Measurements from ENCODE around the gene HHLA2.
"Not testable (repeated sequence)": the region's sequence is repeated elsewhere in the genome, so short reads cannot be mapped to it uniquely, and the experiment has no call there.

HHLA2 gene, protein sequence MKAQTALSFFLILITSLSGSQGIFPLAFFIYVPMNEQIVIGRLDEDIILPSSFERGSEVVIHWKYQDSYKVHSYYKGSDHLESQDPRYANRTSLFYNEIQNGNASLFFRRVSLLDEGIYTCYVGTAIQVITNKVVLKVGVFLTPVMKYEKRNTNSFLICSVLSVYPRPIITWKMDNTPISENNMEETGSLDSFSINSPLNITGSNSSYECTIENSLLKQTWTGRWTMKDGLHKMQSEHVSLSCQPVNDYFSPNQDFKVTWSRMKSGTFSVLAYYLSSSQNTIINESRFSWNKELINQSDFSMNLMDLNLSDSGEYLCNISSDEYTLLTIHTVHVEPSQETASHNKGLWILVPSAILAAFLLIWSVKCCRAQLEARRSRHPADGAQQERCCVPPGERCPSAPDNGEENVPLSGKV

DNA sequence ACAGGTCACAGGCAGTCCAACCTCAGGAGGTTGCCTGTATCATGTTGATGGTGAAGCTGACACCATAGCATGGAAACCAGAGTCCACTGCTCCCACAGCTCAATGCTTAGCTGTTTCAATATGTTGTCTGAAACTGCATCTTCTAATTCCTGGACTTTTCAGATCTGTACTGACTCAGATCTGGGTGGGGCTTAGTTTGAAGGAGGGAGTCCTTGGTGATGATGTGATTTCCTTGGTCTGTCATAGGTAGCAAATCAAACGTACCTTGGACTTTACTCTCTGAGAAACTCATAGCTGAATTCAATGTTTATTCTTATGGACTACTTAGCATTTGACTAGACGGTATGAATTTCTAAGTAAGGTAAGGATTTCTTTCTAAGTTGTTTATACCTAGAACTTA lies at the start of gene HHLA2:
HHLA2 (plus strand) TSS at position 310 of the 400 bp plus-strand sequence. CDS start 55,266 bp downstream, outside the sequence.
- no peak within 1 kb of the TSS for H3K4me3 ChIP-seq (ENCODE audit: low read depth, low read length)
- H3K27ac ChIP-seq (ENCODE audit: low read depth, low read length), result no peak within 1 kb of the TSS
- no peaks in the 10 kb centered on the region for H3K36me3 ChIP-seq (ENCODE audit: control insufficient read depth, insufficient read depth, low read length)
- no peaks in the 10 kb centered on the region for H3K27me3 ChIP-seq (ENCODE audit: control insufficient read depth, insufficient read depth, low read length)
- no peaks in the 10 kb centered on the region for H3K9me3 ChIP-seq (ENCODE audit: control insufficient read depth, insufficient read depth, low read length)
- H3K9ac ChIP-seq (ENCODE audit: low read depth, low read length), result no peak within 1 kb of the TSS
- H3K4me1 ChIP-seq (ENCODE audit: control insufficient read depth, insufficient read depth, low read length), result peaks cover 3% of the 10 kb centered on the region; the same call in 1 of the 2 replicates

DNA sequence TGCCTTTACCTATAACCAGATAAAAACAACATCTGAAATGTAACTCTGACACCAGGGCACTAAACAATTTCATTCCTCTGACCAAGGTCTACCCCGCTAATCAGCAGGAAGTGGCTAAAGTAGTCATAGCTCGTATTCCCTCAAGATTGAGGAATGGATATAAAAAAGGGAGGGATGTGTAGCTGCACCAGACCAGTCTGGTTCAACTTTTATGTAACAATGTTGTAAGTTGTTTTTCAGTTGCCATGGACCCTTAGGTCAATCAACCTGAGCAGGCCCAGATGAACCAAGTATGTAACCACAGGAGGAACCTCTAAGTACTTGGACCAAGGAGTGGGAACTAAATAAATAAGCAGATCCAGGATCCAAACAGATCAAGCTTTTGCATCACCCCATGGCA lies 45.7 kb upstream of the HHLA2 start:
- no peak overlapping the region for H3K27ac ChIP-seq (ENCODE audit: low read depth, low read length)

DNA sequence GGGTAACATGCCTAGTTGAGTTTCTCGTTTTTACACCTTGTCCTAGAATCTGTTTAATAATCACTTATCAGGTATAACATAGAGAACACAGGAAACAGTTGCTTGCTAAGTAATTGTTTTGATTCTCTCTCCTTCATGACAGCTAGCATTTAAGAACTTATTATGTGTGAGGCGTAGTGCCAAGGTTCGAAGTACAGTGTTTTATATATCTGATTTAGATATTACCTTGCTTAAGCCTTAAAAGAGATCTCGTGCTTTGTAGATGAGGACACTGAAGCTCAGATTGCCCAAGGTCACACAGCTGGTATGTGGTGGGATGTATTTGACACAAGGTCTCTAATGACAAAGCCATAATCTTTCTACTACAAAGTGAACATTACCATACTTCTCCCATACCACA lies 45.1 kb upstream of the HHLA2 start:
- no peaks in the 10 kb centered on the region for H3K4me1 ChIP-seq (ENCODE audit: control insufficient read depth, insufficient read depth, low read length)
- no peaks in the 10 kb centered on the region for H3K36me3 ChIP-seq (ENCODE audit: control insufficient read depth, insufficient read depth, low read length)
- H3K9me3 ChIP-seq (ENCODE audit: control insufficient read depth, insufficient read depth, low read length), result no peaks in the 10 kb centered on the region
- no peak overlapping the region for H3K4me3 ChIP-seq (ENCODE audit: low read depth, low read length)
- H3K9ac ChIP-seq (ENCODE audit: low read depth, low read length), result no peak overlapping the region
- no peaks in the 10 kb centered on the region for H3K27me3 ChIP-seq (ENCODE audit: control insufficient read depth, insufficient read depth, low read length)
- no peak overlapping the region for H3K27ac ChIP-seq (ENCODE audit: low read depth, low read length)

More for the DNA sequence above, 45.7 kb upstream of the HHLA2 start:
- no peak overlapping the region for H3K4me3 ChIP-seq (ENCODE audit: low read depth, low read length)
- H3K9me3 ChIP-seq (ENCODE audit: control insufficient read depth, insufficient read depth, low read length), result no peaks in the 10 kb centered on the region
- H3K4me1 ChIP-seq (ENCODE audit: control insufficient read depth, insufficient read depth, low read length), result no peaks in the 10 kb centered on the region
- no peak overlapping the region for H3K9ac ChIP-seq (ENCODE audit: low read depth, low read length)
- H3K36me3 ChIP-seq (ENCODE audit: control insufficient read depth, insufficient read depth, low read length), result no peaks in the 10 kb centered on the region
- no peaks in the 10 kb centered on the region for H3K27me3 ChIP-seq (ENCODE audit: control insufficient read depth, insufficient read depth, low read length)

DNA sequence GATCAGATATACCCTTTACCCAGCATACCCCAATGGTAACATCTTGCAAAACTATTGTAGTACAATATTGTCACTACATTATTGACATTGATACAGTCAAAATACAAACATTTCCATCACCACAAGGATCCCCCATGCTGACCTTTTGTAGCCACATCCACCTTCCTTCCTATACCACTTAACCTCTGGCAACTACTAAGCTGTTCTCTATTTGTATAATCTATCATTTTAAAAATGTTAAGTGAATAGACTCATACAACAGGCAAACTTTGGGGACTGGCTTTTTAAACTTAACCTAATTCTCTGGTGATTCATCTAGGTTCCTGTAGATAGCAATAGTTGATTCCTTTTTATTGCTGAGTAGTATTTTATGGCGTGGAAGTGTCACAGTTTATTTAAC lies 44.5 kb upstream of the HHLA2 start:
- Histone ChIP-seq H3K9ac (ENCODE audit: low read depth, low read length) (no peak overlapping the region), H3K36me3 (ENCODE audit: control insufficient read depth, insufficient read depth, low read length) (no peaks in the 10 kb centered on the region), H3K27me3 (ENCODE audit: control insufficient read depth, insufficient read depth, low read length) (no peaks in the 10 kb centered on the region), H3K4me3 (ENCODE audit: low read depth, low read length) (no peak overlapping the region), H3K9me3 (ENCODE audit: control insufficient read depth, insufficient read depth, low read length) (no peaks in the 10 kb centered on the region), H3K4me1 (ENCODE audit: control insufficient read depth, insufficient read depth, low read length) (no peaks in the 10 kb centered on the region), H3K27ac (ENCODE audit: low read depth, low read length) (no peak overlapping the region)

DNA sequence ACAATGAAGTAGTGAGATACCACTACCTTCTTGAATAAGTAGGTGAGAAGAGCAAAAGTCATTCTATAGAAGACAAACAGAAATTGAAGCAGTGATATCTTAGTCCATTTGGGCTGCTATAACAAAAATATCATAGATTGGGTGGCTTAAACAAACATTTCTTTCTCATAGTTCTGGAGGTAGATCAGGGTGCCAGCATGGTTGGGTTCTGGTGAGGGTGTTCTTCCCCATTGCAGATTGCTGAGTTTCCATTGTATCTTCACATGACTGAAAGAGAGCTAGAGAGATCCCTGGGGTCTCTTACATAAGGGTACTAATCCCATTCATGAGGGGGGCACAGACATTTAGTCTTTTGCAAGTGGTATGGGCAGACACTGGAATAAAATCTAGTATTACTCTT lies 41.2 kb upstream of the HHLA2 start:
- Histone ChIP-seq H3K9ac (ENCODE audit: low read depth, low read length) (no peak overlapping the region), H3K36me3 (ENCODE audit: control insufficient read depth, insufficient read depth, low read length) (no peaks in the 10 kb centered on the region), H3K4me1 (ENCODE audit: control insufficient read depth, insufficient read depth, low read length) (no peaks in the 10 kb centered on the region), H3K9me3 (ENCODE audit: control insufficient read depth, insufficient read depth, low read length) (no peaks in the 10 kb centered on the region), H3K27me3 (ENCODE audit: control insufficient read depth, insufficient read depth, low read length) (no peaks in the 10 kb centered on the region), H3K4me3 (ENCODE audit: low read depth, low read length) (no peak overlapping the region), H3K27ac (ENCODE audit: low read depth, low read length) (no peak overlapping the region)

DNA sequence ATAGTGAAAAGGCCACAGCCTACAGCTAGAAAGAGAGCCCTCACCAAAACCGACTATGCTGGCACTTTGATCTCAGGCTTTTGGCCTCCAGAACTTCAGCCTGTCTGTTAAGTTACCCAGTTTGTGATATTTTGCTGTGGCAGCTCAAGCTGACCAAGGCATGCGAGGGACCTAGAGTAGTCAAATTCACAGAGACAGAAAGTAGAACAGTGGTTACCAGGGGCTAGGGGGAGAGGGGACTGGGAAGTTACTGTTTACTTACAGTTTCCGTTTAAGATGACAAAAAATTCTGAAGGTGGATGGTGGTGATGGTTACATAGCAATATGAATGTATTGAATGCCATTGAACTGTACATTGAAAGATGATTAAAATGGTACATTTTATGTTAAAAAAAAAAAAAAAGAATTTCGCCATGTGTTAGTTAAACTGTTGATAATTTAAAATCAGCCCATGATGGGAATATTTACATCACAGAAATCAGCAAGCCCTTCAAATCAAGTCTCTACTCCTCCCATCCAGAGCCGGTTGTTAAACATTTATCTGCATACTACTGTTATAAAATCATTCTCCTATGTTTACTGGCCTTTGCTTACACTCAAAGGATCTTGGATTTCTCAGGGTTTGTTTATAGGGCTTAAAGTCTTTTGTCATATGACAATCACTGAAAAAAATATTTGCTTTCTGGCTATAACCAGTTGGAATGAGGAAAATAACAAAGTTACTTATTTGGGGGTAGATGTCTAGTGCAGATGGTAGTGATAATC lies 31.6 kb upstream of the HHLA2 start:
- not testable (repeated sequence) for H3K27ac ChIP-seq (ENCODE audit: low read depth, low read length); H3K4me3 ChIP-seq (ENCODE audit: low read depth, low read length); H3K36me3 ChIP-seq (ENCODE audit: control insufficient read depth, insufficient read depth, low read length); H3K9ac ChIP-seq (ENCODE audit: low read depth, low read length); H3K9me3 ChIP-seq (ENCODE audit: control insufficient read depth, insufficient read depth, low read length); H3K27me3 ChIP-seq (ENCODE audit: control insufficient read depth, insufficient read depth, low read length); H3K4me1 ChIP-seq (ENCODE audit: control insufficient read depth, insufficient read depth, low read length)

DNA sequence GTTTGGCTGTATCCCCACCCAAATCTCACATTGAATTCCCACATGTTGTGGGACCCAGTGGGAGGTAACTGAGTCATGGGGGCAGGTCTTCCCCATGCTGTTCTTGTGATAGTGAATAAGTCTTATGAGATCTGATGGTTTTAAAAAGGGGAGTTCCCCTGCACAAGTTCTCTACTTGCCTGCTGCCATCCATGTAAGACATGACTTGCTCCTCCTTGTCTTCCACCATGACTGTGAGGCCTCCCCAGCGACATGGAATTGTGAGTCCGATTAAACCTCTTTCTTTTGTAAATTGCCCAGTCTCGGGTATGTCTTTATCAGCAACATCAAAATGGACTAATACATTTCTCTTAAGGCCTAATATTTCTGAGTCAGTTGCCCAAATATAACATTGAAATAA lies 28.1 kb upstream of the HHLA2 start:
- not testable (repeated sequence) for H3K4me3 ChIP-seq (ENCODE audit: low read depth, low read length); H3K27ac ChIP-seq (ENCODE audit: low read depth, low read length); H3K36me3 ChIP-seq (ENCODE audit: control insufficient read depth, insufficient read depth, low read length); H3K9me3 ChIP-seq (ENCODE audit: control insufficient read depth, insufficient read depth, low read length); H3K9ac ChIP-seq (ENCODE audit: low read depth, low read length); H3K27me3 ChIP-seq (ENCODE audit: control insufficient read depth, insufficient read depth, low read length); H3K4me1 ChIP-seq (ENCODE audit: control insufficient read depth, insufficient read depth, low read length)

DNA sequence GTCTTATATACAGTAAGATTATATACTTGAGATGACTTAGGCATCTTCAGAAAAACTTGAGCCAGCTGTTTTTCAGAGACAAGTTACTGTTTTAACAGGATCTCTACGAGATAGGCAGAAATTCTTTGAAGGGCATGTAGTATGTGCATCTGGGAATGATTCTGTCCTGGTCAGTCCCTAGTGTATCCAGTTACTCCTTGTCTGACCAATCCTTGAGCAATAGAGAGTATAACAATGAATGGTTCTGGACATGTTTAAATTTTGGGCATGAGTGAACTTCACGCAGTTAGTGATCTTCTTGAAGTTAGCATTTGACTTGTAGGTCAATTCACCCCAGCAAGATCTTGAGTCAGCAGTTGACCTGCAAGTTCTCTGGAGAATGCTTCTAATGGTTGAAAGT lies 24.7 kb upstream of the HHLA2 start:
- H3K36me3 ChIP-seq (ENCODE audit: control insufficient read depth, insufficient read depth, low read length), result no peaks in the 10 kb centered on the region
- peaks cover 4% of the 10 kb centered on the region; the same call in 1 of the 2 replicates for H3K9me3 ChIP-seq (ENCODE audit: control insufficient read depth, insufficient read depth, low read length)
- no peaks in the 10 kb centered on the region for H3K4me1 ChIP-seq (ENCODE audit: control insufficient read depth, insufficient read depth, low read length)
- H3K4me3 ChIP-seq (ENCODE audit: low read depth, low read length), result no peak overlapping the region
- no peaks in the 10 kb centered on the region for H3K27me3 ChIP-seq (ENCODE audit: control insufficient read depth, insufficient read depth, low read length)
- H3K27ac ChIP-seq (ENCODE audit: low read depth, low read length), result no peak overlapping the region
- no peak overlapping the region for H3K9ac ChIP-seq (ENCODE audit: low read depth, low read length)

DNA sequence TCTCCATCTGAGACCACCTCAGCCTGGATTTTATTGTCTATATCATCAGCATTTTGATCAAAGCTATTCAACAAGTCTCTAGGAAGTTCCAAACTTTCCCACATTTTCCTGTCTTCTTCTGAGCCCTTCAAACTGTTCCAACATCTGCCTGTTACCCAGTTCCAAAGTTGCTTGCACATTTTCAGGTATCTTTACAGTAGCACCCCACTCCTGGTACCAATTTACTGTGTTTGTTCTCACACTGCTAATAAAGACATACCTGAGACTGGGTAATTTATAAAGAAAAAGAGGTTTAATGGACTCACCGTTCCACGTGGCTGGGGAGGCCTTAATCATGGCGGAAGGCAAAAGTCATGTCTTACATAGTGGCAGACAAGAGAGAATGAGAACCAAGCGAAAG lies 17.3 kb upstream of the HHLA2 start:
- not testable (repeated sequence) for H3K27me3 ChIP-seq (ENCODE audit: control insufficient read depth, insufficient read depth, low read length); H3K27ac ChIP-seq (ENCODE audit: low read depth, low read length); H3K4me1 ChIP-seq (ENCODE audit: control insufficient read depth, insufficient read depth, low read length); H3K36me3 ChIP-seq (ENCODE audit: control insufficient read depth, insufficient read depth, low read length); H3K4me3 ChIP-seq (ENCODE audit: low read depth, low read length); H3K9me3 ChIP-seq (ENCODE audit: control insufficient read depth, insufficient read depth, low read length); H3K9ac ChIP-seq (ENCODE audit: low read depth, low read length)

DNA sequence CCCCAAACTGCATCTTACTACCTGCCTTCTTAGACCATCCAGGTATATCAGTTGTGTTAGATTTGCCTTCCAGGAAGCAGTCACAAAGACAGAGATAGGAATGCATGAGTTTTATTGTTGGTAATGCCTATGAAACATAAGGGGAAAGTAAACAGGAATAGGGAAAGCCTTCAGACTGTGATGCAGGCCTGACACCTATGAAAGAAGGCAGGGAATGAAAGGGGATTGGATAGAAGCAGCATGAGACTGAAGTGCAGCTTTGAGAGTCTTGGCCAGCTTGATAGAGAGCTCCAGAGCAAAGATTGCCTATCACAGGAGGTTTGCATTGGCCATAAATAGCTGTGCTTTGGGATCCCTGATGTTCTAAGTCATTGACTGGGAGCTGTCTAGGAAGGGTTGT lies 15.9 kb upstream of the HHLA2 start:
- Histone ChIP-seq H3K27ac (ENCODE audit: low read depth, low read length) (no peak overlapping the region), H3K36me3 (ENCODE audit: control insufficient read depth, insufficient read depth, low read length) (no peaks in the 10 kb centered on the region), H3K27me3 (ENCODE audit: control insufficient read depth, insufficient read depth, low read length) (no peaks in the 10 kb centered on the region), H3K4me1 (ENCODE audit: control insufficient read depth, insufficient read depth, low read length) (no peaks in the 10 kb centered on the region), H3K4me3 (ENCODE audit: low read depth, low read length) (no peak overlapping the region), H3K9ac (ENCODE audit: low read depth, low read length) (no peak overlapping the region), H3K9me3 (ENCODE audit: control insufficient read depth, insufficient read depth, low read length) (peaks cover 7% of the 10 kb centered on the region; the same call in 1 of the 2 replicates)

DNA sequence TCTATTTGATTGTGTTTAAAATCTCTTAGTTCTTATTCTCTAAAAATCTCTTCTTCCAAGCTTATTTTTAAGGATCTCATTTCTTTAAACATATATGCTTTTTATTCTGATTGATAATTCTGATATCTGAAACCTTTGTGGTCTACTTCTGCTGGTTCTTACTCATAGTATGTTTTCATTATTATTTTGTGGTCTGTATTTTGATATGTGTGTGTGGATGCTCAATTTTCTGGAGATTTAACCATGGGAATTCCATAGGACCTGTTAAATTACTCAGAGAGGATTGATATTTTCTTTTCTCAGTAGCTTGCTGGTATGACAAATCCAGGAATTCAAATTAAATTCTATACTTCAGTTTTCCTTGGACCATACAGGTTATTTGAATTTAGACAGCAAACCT lies 14.7 kb upstream of the HHLA2 start:
- H3K27me3 ChIP-seq (ENCODE audit: control insufficient read depth, insufficient read depth, low read length), result no peaks in the 10 kb centered on the region

More for the DNA sequence above, 14.7 kb upstream of the HHLA2 start:
- no peaks in the 10 kb centered on the region for H3K4me1 ChIP-seq (ENCODE audit: control insufficient read depth, insufficient read depth, low read length)
- no peak overlapping the region for H3K4me3 ChIP-seq (ENCODE audit: low read depth, low read length)
- H3K36me3 ChIP-seq (ENCODE audit: control insufficient read depth, insufficient read depth, low read length), result no peaks in the 10 kb centered on the region
- H3K9ac ChIP-seq (ENCODE audit: low read depth, low read length), result no peak overlapping the region
- peaks cover 7% of the 10 kb centered on the region; the same call in 1 of the 2 replicates for H3K9me3 ChIP-seq (ENCODE audit: control insufficient read depth, insufficient read depth, low read length)
- no peak overlapping the region for H3K27ac ChIP-seq (ENCODE audit: low read depth, low read length)
